Measurements from ENCODE around the gene GPR143.

DNA sequence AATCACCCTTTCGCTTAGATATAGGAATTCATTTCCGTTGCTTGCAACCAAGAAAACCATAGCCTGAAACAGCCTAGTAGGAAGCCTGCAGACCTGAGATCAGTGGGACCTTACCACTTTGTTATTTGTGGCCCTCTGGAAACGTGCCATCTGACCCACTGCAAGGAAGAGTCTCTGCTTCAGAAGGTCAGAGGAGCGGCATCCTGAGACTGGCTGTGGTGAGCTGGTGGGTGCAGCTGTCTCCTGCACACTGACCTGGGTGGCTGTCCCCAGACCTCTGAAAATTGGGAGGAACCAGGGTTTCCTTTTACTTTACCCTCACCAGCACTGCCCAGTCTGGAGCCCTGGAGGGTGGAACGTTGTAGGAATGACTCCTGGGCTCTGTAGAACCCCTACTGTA is 38.8 kb upstream of the GPR143 start:
- TF ChIP-seq POLR2A (IDR thresholded peaks at IDR 0.05): no peak
- TF ChIP-seq, protein P1, sequence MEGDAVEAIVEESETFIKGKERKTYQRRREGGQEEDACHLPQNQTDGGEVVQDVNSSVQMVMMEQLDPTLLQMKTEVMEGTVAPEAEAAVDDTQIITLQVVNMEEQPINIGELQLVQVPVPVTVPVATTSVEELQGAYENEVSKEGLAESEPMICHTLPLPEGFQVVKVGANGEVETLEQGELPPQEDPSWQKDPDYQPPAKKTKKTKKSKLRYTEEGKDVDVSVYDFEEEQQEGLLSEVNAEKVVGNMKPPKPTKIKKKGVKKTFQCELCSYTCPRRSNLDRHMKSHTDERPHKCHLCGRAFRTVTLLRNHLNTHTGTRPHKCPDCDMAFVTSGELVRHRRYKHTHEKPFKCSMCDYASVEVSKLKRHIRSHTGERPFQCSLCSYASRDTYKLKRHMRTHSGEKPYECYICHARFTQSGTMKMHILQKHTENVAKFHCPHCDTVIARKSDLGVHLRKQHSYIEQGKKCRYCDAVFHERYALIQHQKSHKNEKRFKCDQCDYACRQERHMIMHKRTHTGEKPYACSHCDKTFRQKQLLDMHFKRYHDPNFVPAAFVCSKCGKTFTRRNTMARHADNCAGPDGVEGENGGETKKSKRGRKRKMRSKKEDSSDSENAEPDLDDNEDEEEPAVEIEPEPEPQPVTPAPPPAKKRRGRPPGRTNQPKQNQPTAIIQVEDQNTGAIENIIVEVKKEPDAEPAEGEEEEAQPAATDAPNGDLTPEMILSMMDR (IDR thresholded peaks at IDR 0.05 in 8 of 11, conservative IDR thresholded peaks at IDR 0.05 in 3 of 11): no peak
